ENCODE measurements around the gene EXOC3. TPM values are rescaled to one million over a fixed set of nuclear protein-coding genes. Genes with fewer than 3 reads are reported as not detected.
"Not testable (repeated sequence)": the region's sequence is repeated elsewhere in the genome, so short reads cannot be mapped to it uniquely, and the experiment has no call there.

The EXOC3 gene
- polyA plus RNA-seq, 12 donors, result 28.6 to 44.6 (median 35.4) TPM; not detected in 1

- DNase-seq, result no peak
These were observed 28.2 kb downstream of the EXOC3 start for GRCh38 chr5:470961-471749.

GRCh38 chr5:471750-472058 is 28.7 kb downstream of the EXOC3 start:
- no peak for DNase-seq

GRCh38 chr5:472076-472655 is 29.2 kb downstream of the EXOC3 start:
- DNase-seq, result no peak

GRCh38 chr5:472656-473550 is 29.9 kb downstream of the EXOC3 start:
- DNase-seq, result peak; percentile 82

GRCh38 chr5:473551-474192 is 30.7 kb downstream of the EXOC3 start:
- DNase-seq, result peak; percentile 33

GRCh38 chr5:474232-474839 is 31.4 kb downstream of the EXOC3 start:
- not testable (repeated sequence) for DNase-seq

GRCh38 chr5:474840-475661 is 32.1 kb downstream of the EXOC3 start:
- DNase-seq, result no peak

- DNase-seq, result no peak
These were observed 32.7 kb downstream of the EXOC3 start for GRCh38 chr5:475704-476101.

GRCh38 chr5:476102-476813 is 33.3 kb downstream of the EXOC3 start:
- no peak for DNase-seq

- no peak for DNase-seq
These were observed 33.8 kb downstream of the EXOC3 start for GRCh38 chr5:476814-477175.

- no peak for DNase-seq
These were observed 34.3 kb downstream of the EXOC3 start for GRCh38 chr5:477247-477646.

- DNase-seq, result no peak
These were observed 34.9 kb downstream of the EXOC3 start for GRCh38 chr5:477871-478270.

- no peak for DNase-seq
These were observed 35.5 kb downstream of the EXOC3 start for GRCh38 chr5:478369-478981.

GRCh38 chr5:478982-479535 is 36.1 kb downstream of the EXOC3 start:
- no peak for DNase-seq

GRCh38 chr5:479566-480319 is 36.8 kb downstream of the EXOC3 start:
- no peak for DNase-seq

- no peak for DNase-seq
These were observed 38.4 kb downstream of the EXOC3 start for GRCh38 chr5:481347-481746.

GRCh38 chr5:482021-482420 is 39.0 kb downstream of the EXOC3 start:
- no peak for DNase-seq

GRCh38 chr5:482506-482905 is 39.5 kb downstream of the EXOC3 start:
- DNase-seq, result no peak

GRCh38 chr5:483011-483410 is 40.0 kb downstream of the EXOC3 start:
- DNase-seq, result no peak

Data from muscle of arm (tissue), 12 donors.